HEK293 (cell line): ENCODE measurements around the gene THOP1.

Experiments used
- CTCF ChIA-PET: fragments of 350-600 bp; formaldehyde crosslinking; extraction: SDS; loops from one replicate; lab custom pipeline; 2021; ENCODE audit warnings: antibody characterized with exemption; lab: Yijun Ruan, JAX
- POLR2A ChIA-PET: fragments of 300-600 bp; formaldehyde crosslinking; extraction: SDS; loops from one replicate; lab custom pipeline; 2020; ENCODE audit warnings: antibody characterized with exemption, inconsistent platforms; lab: Yijun Ruan, JAX
- H3K27ac ChIP-seq: fragments of 200-500 bp; sonication (Bioruptor generic); 2 replicates; pipeline ENCODE4 v1.5.1; 2014; ENCODE audit warnings: low read depth, low read length, control low read depth, inconsistent platforms; ENCODE audit errors: extremely low read depth
- H3K36me3 ChIP-seq, 2 experiments: fragments of 200-500 bp in 1 of 2; sonication (Bioruptor generic) in 1 of 2; 1 replicate in 1 of 2; 2 replicates in 1 of 2; pipeline ENCODE4 v1.5.1; 2014 to 2017; ENCODE audit warnings: inconsistent platforms in 2 of 2, low read length in 2 of 2; ENCODE audit not compliant: control insufficient read depth in 2 of 2, insufficient read depth in 1 of 2
- H3K4me1 ChIP-seq: fragments of 200-500 bp; sonication (Bioruptor generic); 2 replicates; pipeline ENCODE4 v1.5.1; 2014; ENCODE audit warnings: mild to moderate bottlenecking, low read length, inconsistent platforms; ENCODE audit not compliant: control insufficient read depth, insufficient read depth
- H3K4me3 ChIP-seq: 2 replicates; pipeline ENCODE4 v1.5.1; 2011; ENCODE audit warnings: low read depth, mild to moderate bottlenecking, control low read depth, low read length, moderate library complexity
- H3K9me3 ChIP-seq: fragments of 200-500 bp; sonication (Bioruptor generic); 2 replicates; pipeline ENCODE4 v1.5.1; 2014; ENCODE audit warnings: low read depth, low read length, inconsistent platforms; ENCODE audit not compliant: control insufficient read depth, insufficient read depth
- BCL11B ChIP-seq: fragments of 450-650 bp; formaldehyde crosslinking; IDR thresholded peaks from 2 replicates; pipeline ENCODE4 v1.5.1; 2016; ENCODE audit warnings: low read depth, missing biosample characterization, missing genetic modification characterization
- ELK4 ChIP-seq: IDR thresholded peaks from 2 replicates; pipeline ENCODE4 v1.6.1; 2011; ENCODE audit warnings: mild to moderate bottlenecking, low read depth, low read length, borderline replicate concordance
- GLI2 ChIP-seq: fragments of 450-650 bp; formaldehyde crosslinking; IDR thresholded peaks from 2 replicates; pipeline ENCODE4; 2017; ENCODE audit warnings: missing biosample characterization, missing genetic modification characterization, low read depth, borderline replicate concordance
- KLF16 ChIP-seq: fragments of 450-650 bp; formaldehyde crosslinking; IDR thresholded peaks from 2 replicates; pipeline ENCODE4 v1.5.1; 2017; ENCODE audit warnings: missing biosample characterization, missing genetic modification characterization
- PRDM2 ChIP-seq: fragments of 450-650 bp; formaldehyde crosslinking; IDR thresholded peaks from 2 replicates; pipeline ENCODE4 v1.5.1; 2016; ENCODE audit warnings: missing biosample characterization, missing genetic modification characterization, borderline replicate concordance
- YY1 ChIP-seq: fragments of 450-650 bp; formaldehyde crosslinking; IDR thresholded peaks from 2 replicates; pipeline ENCODE4 v1.5.1; 2018; ENCODE audit warnings: missing biosample characterization, missing genetic modification characterization
- ZNF133 ChIP-seq: fragments of 450-650 bp; formaldehyde crosslinking; IDR thresholded peaks from 2 replicates; pipeline ENCODE4 v1.5.1; 2016; ENCODE audit warnings: missing biosample characterization, missing genetic modification characterization
- ZNF138 ChIP-seq: fragments of 450-650 bp; formaldehyde crosslinking; IDR thresholded peaks from 2 replicates; pipeline ENCODE4 v1.5.1; 2016; ENCODE audit warnings: missing biosample characterization, missing genetic modification characterization, borderline replicate concordance
- ZNF175 ChIP-seq: fragments of 450-650 bp; formaldehyde crosslinking; IDR thresholded peaks from 2 replicates; pipeline ENCODE4 v1.5.1; 2016; ENCODE audit warnings: missing biosample characterization, missing genetic modification characterization
- ZNF23 ChIP-seq: fragments of 450-650 bp; formaldehyde crosslinking; IDR thresholded peaks from 2 replicates; pipeline ENCODE4 v1.5.1; 2016; ENCODE audit warnings: missing biosample characterization, missing genetic modification characterization, borderline replicate concordance
- ZNF48 ChIP-seq: fragments of 450-650 bp; formaldehyde crosslinking; IDR thresholded peaks from 2 replicates; pipeline ENCODE4 v1.5.1; 2016; ENCODE audit warnings: missing biosample characterization, missing genetic modification characterization
- ZNF596 ChIP-seq: fragments of 450-650 bp; IDR thresholded peaks from 2 replicates; pipeline ENCODE4 v1.5.0; 2018; ENCODE audit warnings: missing biosample characterization, mild to moderate bottlenecking, missing genetic modification characterization, moderate library complexity
- ZNF621 ChIP-seq: fragments of 450-650 bp; formaldehyde crosslinking; IDR thresholded peaks from 2 replicates; pipeline ENCODE4 v1.5.1; 2017; ENCODE audit warnings: missing biosample characterization, missing genetic modification characterization
- ZNF677 ChIP-seq: fragments of 450-650 bp; IDR thresholded peaks from 2 replicates; pipeline ENCODE4 v1.5.0; 2018; ENCODE audit warnings: missing biosample characterization, mild to moderate bottlenecking, missing genetic modification characterization, moderate library complexity
- ZSCAN16 ChIP-seq: fragments of 450-650 bp; formaldehyde crosslinking; IDR thresholded peaks from 2 replicates; pipeline ENCODE4 v1.5.1; 2016; ENCODE audit warnings: missing biosample characterization, missing genetic modification characterization
- TF ChIP-seq, protein P1 (sequence below): fragments of 450-650 bp; formaldehyde crosslinking; IDR thresholded peaks from 2 replicates; pipeline ENCODE4 v1.5.0; 2017; ENCODE audit warnings: missing biosample characterization, missing genetic modification characterization, borderline replicate concordance
- TF ChIP-seq, protein P2 (sequence below): fragments of 450-650 bp; formaldehyde crosslinking; IDR thresholded peaks from 2 replicates; pipeline ENCODE4 v1.5.1; 2016; ENCODE audit warnings: missing biosample characterization, missing genetic modification characterization
- TF ChIP-seq, protein P3 (sequence below): fragments of 450-650 bp; formaldehyde crosslinking; IDR thresholded peaks from 2 replicates; pipeline ENCODE4 v1.5.1; 2016; ENCODE audit warnings: missing biosample characterization, missing genetic modification characterization

THOP1 gene

GRCh38 chr19:2744113-2744512 lies 41.2 kb upstream of the THOP1 start:
- no peaks in the 10 kb centered on the region for H3K4me1 ChIP-seq
- no peak overlapping the region for H3K4me3 ChIP-seq
- no peak overlapping the region for H3K27ac ChIP-seq
- TF ChIP-seq ZNF48 (tag by site-specific recombination) (no peak), ELK4 (no peak), YY1 (tag by site-specific recombination) (no peak), BCL11B (tag by site-specific recombination) (no peak), ZNF677 (tag by site-specific recombination) (no peak), PRDM2 (tag by site-specific recombination) (no peak), ZNF23 (tag by site-specific recombination) (no peak), ZNF621 (tag by site-specific recombination) (no peak), ZNF138 (no peak), ZNF133 (tag by site-specific recombination) (no peak), ZNF596 (tag by site-specific recombination) (no peak), KLF16 (tag by site-specific recombination) (no peak), ZSCAN16 (tag by site-specific recombination) (no peak), GLI2 (tag by site-specific recombination) (no peak), ZNF175 (tag by site-specific recombination) (no peak)
- TF ChIP-seq, protein P1, sequence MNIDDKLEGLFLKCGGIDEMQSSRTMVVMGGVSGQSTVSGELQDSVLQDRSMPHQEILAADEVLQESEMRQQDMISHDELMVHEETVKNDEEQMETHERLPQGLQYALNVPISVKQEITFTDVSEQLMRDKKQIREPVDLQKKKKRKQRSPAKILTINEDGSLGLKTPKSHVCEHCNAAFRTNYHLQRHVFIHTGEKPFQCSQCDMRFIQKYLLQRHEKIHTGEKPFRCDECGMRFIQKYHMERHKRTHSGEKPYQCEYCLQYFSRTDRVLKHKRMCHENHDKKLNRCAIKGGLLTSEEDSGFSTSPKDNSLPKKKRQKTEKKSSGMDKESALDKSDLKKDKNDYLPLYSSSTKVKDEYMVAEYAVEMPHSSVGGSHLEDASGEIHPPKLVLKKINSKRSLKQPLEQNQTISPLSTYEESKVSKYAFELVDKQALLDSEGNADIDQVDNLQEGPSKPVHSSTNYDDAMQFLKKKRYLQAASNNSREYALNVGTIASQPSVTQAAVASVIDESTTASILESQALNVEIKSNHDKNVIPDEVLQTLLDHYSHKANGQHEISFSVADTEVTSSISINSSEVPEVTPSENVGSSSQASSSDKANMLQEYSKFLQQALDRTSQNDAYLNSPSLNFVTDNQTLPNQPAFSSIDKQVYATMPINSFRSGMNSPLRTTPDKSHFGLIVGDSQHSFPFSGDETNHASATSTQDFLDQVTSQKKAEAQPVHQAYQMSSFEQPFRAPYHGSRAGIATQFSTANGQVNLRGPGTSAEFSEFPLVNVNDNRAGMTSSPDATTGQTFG (tag by site-specific recombination): no peak
- TF ChIP-seq, protein P2, sequence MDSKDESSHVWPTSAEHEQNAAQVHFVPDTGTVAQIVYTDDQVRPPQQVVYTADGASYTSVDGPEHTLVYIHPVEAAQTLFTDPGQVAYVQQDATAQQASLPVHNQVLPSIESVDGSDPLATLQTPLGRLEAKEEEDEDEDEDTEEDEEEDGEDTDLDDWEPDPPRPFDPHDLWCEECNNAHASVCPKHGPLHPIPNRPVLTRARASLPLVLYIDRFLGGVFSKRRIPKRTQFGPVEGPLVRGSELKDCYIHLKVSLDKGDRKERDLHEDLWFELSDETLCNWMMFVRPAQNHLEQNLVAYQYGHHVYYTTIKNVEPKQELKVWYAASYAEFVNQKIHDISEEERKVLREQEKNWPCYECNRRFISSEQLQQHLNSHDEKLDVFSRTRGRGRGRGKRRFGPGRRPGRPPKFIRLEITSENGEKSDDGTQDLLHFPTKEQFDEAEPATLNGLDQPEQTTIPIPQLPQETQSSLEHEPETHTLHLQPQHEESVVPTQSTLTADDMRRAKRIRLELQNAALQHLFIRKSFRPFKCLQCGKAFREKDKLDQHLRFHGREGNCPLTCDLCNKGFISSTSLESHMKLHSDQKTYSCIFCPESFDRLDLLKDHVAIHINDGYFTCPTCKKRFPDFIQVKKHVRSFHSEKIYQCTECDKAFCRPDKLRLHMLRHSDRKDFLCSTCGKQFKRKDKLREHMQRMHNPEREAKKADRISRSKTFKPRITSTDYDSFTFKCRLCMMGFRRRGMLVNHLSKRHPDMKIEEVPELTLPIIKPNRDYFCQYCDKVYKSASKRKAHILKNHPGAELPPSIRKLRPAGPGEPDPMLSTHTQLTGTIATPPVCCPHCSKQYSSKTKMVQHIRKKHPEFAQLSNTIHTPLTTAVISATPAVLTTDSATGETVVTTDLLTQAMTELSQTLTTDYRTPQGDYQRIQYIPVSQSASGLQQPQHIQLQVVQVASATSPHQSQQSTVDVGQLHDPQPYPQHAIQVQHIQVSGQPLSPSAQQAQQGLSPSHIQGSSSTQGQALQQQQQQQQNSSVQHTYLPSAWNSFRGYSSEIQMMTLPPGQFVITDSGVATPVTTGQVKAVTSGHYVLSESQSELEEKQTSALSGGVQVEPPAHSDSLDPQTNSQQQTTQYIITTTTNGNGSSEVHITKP (tag by site-specific recombination): no peak
- TF ChIP-seq, protein P3, sequence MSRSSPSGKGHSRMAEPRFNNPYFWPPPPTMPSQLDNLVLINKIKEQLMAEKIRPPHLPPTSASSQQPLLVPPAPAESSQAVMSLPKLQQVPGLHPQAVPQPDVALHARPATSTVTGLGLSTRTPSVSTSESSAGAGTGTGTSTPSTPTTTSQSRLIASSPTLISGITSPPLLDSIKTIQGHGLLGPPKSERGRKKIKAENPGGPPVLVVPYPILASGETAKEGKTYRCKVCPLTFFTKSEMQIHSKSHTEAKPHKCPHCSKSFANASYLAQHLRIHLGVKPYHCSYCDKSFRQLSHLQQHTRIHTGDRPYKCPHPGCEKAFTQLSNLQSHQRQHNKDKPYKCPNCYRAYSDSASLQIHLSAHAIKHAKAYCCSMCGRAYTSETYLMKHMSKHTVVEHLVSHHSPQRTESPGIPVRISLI: no peak
- POLR2A ChIA-PET: no interaction called here
- CTCF ChIA-PET: no interaction called here
- H3K36me3 ChIP-seq: no peaks in the 10 kb centered on the region
- H3K9me3 ChIP-seq: no peaks in the 10 kb centered on the region
